ENCODE data around the gene PLCB4.

The PLCB4 gene

DNA sequence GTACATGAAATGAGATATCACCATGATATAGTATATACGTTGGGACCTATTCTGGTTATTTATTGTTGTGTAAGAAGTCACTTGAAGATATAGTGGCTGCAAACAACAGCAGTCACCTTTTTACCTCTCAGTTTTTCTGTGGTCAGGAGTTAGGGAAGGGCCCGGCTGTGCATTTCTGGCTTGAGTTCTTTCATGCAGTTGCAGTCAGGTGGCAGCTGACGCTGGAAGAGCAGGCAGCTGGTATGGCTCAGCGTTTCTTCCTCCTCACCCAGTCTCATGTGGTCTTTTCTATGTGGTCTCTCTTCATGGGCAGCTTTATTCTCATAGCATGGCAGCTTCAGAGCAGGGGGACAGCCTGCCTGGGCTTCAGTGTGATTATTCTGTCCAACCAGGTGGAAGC is 154.4 kb downstream of the PLCB4 start:
- no peak for DNase-seq (ENCODE audit: low spot score)

DNA sequence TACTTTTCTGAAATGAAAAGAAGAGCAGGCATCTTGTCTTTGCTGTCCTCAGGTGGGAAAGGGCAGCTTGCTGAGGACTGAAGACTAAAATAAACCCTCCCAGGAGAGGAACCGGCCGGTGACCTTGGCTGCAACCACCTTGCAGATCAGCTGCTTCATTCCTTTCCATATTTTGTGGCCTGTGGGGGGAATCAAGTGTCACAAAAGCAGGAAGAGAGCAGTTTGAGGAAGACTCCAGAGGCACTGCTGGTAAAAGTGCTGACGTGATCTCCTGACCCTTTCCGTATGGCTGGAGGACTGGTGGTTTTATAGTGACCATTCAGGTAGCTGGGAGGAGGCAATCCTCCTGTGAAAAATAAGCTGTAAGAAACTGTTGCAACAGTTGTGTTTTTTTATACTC is 157.0 kb downstream of the PLCB4 start:
- DNase-seq (ENCODE audit: low spot score), result no peak

DNA sequence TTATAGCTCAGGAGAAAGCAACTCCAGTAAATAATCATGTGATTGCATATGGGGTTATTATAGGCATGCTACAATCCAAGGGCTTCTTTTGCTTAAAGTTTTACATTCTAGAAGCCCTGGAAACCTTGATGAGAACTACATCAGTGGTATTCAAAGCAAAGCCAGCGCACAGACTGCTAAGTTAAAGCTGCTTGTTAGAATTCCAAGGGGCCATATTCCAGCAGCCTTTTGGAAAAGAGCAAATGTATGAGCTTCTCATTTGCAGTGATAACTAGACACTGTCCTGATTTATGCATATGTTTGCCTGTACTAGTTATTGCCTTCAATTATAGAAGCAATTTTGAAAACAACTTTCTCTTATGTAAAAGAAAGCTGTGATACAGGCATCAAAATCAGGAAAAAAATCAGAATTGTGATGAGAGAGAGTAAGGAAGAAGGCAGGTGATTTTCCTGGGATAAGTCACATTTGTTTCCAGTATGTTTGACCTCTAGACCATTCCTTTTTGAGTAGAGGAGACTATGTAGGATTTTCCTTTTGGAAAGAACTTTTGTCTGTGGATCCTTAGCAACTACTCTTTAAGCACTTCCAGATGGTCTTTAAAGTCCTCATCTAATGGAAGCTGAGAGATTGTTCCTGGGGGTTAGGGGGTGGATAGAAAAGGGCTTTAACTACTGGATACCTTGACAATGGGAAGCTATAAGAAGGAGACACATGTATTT is 159.2 kb downstream of the PLCB4 start:
- DNase-seq (ENCODE audit: low spot score), result no peak

DNA sequence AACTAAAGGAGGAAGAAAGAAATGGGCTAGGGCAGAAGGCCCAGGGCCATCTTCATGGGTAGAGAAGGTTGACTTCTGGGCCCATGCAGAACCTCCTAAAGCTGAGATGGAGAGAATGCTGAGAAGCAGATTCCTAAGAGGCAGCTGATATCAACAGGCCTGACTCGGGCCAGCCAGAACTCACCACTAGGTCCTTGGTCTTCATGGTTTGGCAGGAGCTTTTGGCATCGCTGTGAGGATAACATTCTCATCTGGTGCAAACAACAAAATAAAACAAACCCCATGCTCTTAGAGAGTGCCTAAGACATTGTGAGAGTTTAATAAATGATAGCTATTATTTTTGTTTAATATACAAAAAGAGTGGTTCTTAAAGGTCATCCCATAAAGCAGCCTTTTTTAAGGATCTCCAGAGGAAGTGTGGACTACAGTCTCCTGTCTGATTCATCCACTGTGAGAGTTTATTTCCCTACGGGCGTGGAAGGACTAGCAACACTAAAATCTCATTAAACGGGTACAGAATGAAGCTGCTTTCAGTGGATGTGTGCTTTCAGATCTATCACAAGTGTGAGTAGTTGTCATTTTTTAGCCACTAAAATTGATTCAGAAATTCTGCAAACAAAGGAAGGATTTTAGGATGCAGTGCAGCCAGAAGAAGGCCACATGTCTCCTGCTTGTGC is 160.0 kb downstream of the PLCB4 start:
- DNase-seq (ENCODE audit: low spot score), result no peak

DNA sequence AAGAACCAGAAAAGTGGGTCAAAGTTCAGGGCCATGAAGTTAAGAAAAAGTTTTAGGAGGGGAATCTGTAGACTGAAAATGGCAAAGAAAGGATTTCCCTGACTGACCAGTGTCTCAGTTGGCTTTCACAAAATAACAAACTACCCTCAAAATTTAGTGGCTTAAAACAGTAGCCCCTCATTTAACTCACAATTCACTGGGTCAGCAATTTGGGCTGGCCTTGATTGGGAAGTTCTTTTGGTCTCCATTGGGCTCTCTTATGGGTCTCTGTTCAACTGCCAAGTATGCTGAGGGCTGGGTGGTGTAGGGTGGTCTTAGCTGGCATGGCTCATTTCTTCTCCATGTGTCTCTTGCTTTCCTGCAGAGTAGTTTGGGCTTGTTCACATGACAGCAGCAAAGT is 161.5 kb downstream of the PLCB4 start:
- no peak for DNase-seq (ENCODE audit: low spot score)

DNA sequence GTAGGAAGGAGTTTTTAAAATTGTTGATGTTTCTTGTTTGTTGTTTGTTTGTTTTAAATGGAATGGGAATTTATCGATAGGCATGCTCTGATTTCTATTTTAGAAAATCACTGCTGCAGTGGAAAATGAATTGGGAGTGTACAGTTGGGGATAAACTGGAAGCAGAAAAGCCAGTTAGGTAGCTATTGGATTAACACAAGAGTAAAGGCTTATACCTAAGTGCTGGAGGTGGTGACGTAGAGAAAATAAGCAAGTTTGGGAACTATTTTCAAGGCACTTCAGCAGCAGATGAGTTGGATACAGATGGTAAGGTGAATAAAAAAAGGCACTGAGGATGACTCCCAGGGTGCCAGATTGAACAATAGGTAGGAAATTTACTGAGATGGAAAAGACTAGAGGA is 164.9 kb downstream of the PLCB4 start:
- DNase-seq (ENCODE audit: low spot score), result no peak

DNA sequence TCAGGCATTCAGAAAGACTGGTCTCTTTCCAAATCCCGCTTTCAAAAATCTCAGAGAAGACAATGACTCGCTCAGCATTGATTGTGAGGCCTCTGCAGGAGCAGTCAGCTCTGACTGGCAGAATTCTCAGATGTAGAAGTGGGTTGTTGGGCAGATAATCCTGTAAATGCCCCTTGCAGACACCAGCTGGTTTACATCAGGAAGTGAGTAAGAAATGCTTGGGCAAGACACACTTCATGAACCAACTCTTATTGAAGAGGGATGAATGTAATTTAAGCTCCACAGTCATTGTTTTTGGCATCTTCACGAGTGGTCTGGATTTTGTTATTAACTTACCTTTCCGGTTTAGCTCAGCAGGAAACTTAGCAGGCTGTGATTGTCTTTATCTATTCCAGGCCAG is 166.6 kb downstream of the PLCB4 start:
- no peak for DNase-seq (ENCODE audit: low spot score)

DNA sequence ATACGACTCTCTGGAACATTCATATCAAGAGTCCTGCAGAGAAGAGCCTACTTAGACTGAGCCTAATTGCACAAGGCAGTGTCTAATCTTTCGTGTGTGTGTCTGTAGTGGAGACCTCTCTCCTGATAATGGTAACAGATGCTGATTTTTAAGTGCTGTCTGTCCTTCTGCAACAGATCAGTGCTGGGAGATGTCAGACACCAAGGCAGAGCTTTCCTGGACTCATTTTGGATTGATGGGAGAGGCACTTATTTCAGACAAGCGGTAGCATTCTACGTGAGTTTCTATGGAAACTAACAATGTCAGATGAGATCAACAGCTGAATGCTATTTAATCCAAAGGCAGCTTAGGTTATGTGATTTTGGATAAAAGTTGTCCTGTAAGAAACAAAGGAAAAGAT is 167.6 kb downstream of the PLCB4 start:
- DNase-seq (ENCODE audit: low spot score), result no peak

DNA sequence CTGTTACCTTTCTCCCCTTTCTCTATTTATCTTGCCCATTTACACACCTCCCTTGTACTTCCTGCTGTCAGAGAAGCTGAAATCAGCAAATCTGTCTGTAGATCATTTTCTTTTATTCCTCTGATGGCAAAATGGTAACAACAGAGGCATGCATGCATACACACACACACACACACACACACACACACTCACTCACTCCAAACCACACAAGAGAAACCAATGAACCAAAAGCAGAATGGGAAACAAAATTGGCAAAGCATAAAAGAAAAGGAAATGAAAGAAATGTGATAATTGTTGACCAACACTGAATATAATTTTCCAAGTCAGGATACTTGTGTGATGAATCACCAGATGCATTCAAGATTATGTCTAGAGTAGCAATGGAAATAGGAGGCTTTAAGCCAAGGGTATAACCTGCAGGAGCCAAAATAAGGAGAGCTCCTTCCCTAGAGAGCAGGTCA is 172.4 kb downstream of the PLCB4 start:
- no peak for DNase-seq (ENCODE audit: low spot score)

DNA sequence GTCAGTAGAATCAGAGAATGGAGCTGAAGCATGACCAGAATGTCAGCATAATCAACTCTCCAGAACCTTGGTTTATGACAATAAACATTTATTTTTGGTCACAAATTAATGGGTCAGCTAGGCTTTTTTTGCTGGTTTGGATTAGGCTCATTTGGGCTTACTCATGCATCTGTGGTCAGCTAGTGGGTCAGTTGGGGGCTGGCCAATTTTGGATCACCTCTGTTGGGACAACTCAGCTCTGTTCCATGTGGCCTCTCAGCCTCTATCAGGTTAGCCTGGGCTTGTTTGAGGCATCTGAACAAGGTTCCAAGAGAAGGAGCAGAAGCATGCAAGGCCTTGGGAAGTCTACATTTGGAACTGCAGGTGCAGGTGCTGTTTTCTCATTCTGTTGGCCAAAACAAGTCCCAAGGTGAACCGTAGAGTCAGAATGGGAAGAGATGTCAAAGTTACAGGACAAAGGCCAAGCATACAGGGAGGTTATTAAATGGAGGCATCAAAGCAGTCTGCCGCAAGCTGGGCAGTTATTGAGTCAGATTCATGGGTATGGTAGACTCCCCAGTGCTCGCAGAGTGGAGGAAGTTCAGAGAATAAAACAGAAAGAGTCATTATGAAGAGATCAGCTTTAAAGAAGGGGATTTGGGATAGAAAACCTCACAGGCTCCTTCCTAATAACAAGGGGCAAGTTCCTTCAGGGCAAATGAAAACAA is 173.0 kb downstream of the PLCB4 start:
- no peak for DNase-seq (ENCODE audit: low spot score)

DNA sequence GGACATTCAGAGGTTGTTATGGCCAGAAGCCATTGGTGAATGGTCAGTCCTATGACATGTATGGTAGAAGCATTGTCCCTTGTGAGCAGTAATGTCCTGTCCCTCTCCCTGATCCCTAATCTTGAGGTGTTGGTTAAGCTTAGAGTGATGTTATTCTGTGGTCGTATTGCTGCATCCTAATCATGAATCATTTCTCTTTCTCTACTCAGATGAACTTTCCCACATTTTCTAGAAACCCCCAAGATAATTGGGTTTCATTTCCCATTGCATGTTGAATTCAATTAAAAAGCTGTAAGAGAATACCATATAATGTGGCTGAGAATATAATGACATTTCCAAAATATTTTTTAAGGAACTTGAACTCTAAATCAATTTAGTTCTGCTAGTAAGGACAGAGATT is 175.1 kb downstream of the PLCB4 start:
- DNase-seq (ENCODE audit: low spot score), result no peak

DNA sequence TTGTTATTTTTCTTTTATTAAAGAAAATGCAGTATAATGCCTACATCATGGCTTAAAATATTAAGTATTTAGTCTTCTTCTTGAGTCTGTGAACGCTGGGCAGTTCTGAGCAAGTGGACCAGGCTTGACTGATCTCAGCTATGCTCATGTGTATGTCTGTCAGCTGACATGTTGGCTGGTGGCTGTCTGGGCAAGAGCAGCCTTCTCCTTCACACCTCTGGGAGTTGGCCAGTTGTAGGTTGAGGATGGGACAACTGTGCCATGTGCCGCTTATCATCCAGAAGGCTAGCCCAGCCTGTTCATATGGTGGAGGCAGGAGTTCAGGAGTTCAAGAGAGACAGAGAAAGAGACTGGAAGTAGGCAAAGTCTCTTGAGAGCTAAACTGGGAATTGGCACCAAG is 175.9 kb downstream of the PLCB4 start:
- DNase-seq (ENCODE audit: low spot score), result no peak

DNA sequence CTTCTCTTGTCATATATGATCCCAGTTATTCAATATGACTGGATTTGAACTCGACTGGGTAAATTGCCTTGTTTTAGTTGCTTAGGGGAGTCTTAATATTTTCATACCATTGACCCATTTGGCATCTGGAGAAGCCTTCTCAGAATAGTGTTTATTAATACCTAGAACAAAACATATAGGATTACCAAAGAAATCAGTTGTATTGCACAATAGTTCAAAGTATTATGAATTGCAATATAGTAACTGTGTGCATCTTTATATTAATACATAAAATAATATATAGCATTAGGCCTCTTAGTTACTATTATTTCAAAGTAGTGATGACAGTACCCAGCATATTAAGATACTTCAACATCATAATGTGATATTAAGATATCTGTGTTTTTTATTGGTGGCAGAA is 177.8 kb downstream of the PLCB4 start:
- no peak for DNase-seq (ENCODE audit: low spot score)

DNA sequence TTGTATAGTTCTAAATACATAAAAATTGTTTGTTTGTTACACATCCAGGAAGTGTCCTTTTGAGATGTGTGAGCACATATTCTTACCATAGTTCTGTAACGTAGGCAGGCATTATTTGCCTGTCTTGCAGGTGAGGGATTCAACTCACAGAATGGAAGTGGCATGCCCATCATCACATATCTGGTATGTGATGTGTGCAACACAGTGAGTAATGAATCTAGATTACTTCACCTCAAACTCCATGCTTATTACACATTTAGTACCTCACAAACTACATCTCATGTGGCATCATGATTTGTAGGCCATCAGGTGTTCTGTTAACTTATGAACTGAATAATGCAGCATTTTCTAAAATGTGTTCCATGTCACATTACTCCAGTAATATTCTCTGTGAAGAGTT is 181.6 kb downstream of the PLCB4 start:
- no peak for DNase-seq (ENCODE audit: low spot score)

DNA sequence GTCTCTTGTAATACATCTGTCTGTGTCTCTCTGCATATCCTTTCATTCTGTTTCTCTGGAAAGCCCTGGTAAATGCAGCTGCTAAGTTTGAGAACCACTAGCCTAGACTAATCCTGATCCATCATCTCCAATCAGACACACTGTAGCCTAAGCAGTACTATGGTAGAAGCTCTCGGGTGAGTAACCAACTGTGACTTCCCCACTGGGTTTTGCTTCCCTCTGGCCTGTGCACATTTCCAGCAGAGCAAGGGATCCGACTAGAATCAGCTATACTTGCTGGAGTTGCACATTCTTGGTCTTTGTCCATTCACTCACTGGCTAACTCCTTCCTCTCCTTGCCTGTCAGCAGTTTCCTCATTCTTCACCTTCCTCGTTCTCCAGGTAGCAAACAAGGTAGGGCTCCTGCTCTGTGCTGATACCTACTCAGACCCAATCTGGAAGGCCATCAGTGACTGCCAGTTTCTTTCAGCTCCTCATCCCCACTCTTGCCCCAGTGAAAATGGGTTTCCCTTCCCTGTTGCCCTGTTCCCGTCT is 184.2 kb downstream of the PLCB4 start:
- no peak for DNase-seq (ENCODE audit: low spot score)

DNA sequence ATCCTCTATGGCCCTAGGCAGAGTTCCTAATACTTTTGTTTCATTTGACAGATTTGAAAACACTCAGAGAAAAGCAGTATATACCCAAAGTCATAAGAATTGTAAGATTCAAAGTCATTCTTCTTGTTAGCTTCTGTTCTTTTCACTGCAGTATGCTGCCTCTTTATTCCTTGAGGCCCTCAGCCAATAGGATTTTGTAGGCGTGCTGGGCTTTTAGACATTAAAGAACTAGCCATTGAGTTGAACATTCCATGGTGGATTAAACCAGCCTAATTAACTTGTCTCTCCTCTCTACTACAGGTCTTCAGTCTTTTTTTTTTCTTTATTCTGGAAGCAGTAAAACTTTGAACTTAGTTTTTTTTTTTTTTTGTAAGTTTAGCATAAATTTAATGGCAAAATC is 186.3 kb downstream of the PLCB4 start:
- no peak for DNase-seq (ENCODE audit: low spot score)

DNA sequence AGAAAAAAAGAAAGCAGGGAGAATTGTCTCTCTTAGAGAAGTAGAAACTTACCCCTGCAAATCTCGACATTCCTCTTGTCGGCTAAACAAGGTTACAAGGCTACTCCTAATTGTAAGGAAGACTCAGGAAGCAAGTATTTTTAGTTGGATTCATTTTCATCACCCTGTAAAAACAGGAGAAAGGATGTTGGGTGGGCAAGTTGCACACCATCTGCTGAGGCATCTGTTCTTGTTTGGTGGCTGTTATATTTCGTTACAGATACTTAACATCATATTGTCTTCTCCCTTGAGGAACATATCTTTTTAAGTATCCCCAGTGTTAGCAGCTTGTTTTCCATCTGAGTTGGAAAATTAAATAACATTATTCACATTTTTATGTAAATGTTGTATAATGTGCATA is 187.5 kb downstream of the PLCB4 start:
- DNase-seq (ENCODE audit: low spot score), result no peak

DNA sequence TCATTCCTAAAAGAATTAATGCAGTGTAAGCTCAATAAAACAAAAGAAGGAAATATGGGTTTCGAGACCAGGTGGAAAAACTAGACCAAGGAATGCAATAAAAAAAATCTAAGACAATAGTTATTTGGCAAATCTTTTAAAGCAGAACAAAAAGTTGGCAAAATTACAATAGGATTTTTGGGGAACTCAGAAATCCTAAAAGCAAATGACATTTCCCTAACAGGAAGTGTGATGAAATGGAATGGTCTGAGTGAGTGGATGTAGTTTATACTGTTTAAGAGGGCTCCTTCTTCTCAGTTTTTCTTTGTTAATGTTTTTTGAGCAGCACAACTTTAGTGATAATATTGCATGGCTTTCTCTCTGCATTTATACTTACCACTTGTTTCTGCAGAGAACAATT is 190.0 kb downstream of the PLCB4 start:
- DNase-seq (ENCODE audit: low spot score), result no peak

DNA sequence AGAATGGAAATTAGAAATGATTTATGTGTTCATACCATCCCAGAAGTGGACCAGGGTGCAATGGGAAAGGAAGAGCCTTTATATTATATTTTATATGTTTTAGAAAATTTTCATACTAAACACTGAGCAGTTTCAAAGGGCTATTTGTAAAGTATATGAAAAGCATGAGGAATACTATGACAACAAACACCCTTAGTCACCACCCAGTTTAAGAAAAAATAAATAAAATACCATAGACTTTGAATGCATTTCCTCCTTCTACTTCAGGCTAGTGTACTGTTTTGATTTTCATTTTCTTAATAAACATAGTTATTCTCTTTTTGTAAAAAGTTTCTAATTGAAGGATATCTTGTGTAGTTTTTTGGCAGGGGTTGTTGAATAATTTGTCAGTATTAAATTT is 191.1 kb downstream of the PLCB4 start:
- no peak for DNase-seq (ENCODE audit: low spot score)

DNA sequence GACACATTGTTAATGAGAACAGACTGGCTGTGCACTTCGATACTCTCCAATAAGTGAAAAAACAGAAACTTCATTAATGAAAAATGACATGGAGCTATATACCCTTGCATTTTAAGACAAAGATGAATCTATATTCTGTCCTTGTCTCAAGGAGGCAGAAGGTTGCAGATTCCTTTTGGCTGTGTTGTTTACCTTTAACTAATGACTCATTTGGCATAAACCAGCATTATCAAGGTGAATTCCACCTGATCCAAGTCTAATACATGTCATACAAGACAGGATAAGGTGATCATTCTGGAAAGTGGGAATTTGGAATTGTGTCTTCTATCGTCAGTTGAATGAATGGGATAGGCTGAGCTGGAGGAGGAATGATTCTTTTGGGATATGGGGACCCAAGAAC is 192.9 kb downstream of the PLCB4 start:
- DNase-seq (ENCODE audit: low spot score), result no peak

DNA sequence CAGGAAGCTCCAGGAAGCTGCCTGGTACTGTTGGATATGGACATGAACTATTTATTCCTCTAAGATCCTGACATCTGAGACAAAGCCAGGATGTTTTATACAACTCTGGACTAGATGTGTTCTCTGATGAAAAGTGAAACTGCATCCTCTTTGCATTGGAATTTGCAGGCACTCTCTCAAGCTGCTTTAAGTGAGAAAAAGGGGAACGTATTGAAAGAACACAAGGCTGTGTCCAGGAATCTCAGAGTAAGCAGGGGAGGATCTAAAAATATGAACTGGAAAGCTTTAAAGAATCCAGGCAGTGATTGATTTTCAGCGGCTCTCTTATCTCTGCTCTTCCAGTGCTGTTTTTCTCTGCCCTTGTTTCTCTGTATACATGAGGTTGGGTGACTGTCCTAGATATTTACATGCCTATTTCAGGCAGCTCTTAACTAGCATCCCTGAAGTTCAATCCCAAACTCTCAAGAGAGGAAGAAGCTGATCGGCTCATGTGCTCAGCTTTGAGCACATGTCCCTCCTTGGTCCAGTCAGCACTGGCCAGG is 193.8 kb downstream of the PLCB4 start:
- DNase-seq (ENCODE audit: low spot score), result no peak

DNA sequence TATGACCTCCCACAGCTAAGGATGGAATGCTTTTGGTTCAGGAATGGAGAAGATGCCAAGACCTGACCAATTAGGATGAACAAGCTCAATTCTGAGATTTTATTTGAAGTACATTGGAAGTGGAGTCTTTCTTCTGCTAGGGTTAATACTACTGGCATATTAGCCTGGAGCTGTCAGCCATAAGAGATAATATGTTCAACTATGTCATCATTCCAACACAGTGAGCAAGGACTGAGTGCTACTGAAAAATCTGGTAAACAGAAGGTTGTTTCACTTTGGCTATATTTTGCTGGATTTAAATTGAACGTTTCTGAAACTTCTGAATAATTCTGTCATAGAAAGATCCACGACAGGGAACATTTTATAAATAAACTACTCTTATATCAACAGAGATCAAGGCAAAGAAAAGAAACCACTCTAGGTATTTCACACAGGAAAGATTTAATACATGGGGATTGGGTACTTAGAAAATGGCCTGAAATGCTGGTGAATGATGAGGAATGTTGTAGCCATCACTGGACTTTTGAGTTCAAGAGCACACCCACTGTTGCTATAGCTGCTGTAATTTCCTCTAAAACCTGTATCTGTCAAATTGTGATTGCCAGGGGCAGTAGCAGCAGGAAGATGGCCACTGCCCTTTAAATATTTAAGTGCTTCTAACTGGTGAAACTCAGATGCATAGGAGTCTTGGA is 200.5 kb downstream of the PLCB4 start:
- DNase-seq (ENCODE audit: low spot score), result no peak

Measured in hepatic stellate cell (primary cell).